Colonic mucosa (tissue), 4 donors: ENCODE measurements around the gene WDR76. TPM values are rescaled to one million over a fixed set of nuclear protein-coding genes. Genes with fewer than 3 reads are reported as not detected.
"Not testable (repeated sequence)": the region's sequence is repeated elsewhere in the genome, so short reads cannot be mapped to it uniquely, and the experiment has no call there.

Experiments
- DNase-seq: peaks from one replicate; pipeline ENCODE4 v3.0.0-alpha.2; 2020
- H3K27ac ChIP-seq: fragments of 200-600 bp; one replicate; pipeline ENCODE4 v1.8.0; 2021
- H3K27me3 ChIP-seq: fragments of 200-600 bp; one replicate; pipeline ENCODE4 v1.8.0; 2021
- H3K36me3 ChIP-seq: fragments of 200-600 bp; one replicate; pipeline ENCODE4 v1.8.0; 2021
- H3K4me1 ChIP-seq: fragments of 200-600 bp; one replicate; pipeline ENCODE4 v1.8.0; 2021; ENCODE audit warnings: mild to moderate bottlenecking
- H3K4me3 ChIP-seq: fragments of 200-600 bp; one replicate; pipeline ENCODE4 v1.8.0; 2021
- H3K9ac ChIP-seq, 2 donors: one replicate each; pipeline ENCODE4 v1.7.0; 2013; ENCODE audit warnings: control low read depth in 2 of 2, low read depth in 2 of 2, low read length in 2 of 2
- H3K9me3 ChIP-seq: fragments of 200-600 bp; one replicate; pipeline ENCODE4 v1.8.0; 2021
- CTCF ChIP-seq: fragments of 200-600 bp; IDR thresholded peaks from one replicate; pipeline ENCODE4 v1.8.0; 2022; ENCODE audit warnings: antibody characterized with exemption, mild to moderate bottlenecking
- intact Hi-C: fragments of 100-400 bp; cut with DNase I; formaldehyde crosslinking; loops from one replicate; pipeline ENCODE4 v1.14.1; 2022
- total RNA-seq, 2 donors: library from RNA; stranded (reverse); fragmentation: NEBNext Ultra II Directional in 1 of 2; extraction: Animal tissue kit (Norgen Biotek cat#: 25700) in 1 of 2; gene quantifications; one replicate each; pipeline ENCODE4 v1.2.1, GENCODE V29; 2021
- donor health status: healthy.
- donor health status: DM: no; HTN: no; CAD: no.
- donor health status: DM: no; HTN: no; CAD: no.

The WDR76 gene
- total RNA-seq, 2 donors from 2014 or later, result 6.8 to 20.7 TPM

- intact Hi-C loops, result no loop called here
- no peak overlapping the region for H3K27ac ChIP-seq
- no peaks in the 10 kb centered on the region for H3K4me1 ChIP-seq
- H3K9me3 ChIP-seq, result no peaks in the 10 kb centered on the region
- no peaks in the 10 kb centered on the region for H3K36me3 ChIP-seq
- H3K9ac ChIP-seq, result no peak overlapping the region
- TF ChIP-seq CTCF, result no peak
- no peak for DNase-seq
- no peaks in the 10 kb centered on the region for H3K27me3 ChIP-seq
- no peak overlapping the region for H3K4me3 ChIP-seq
Measured at GRCh38 chr15:43851251-43851650, 24.4 kb downstream of the WDR76 start.

GRCh38 chr15:43852607-43853006 lies 25.8 kb downstream of the WDR76 start:
- Histone ChIP-seq H3K27ac (no peak overlapping the region), H3K4me3 (no peak overlapping the region), H3K36me3 (no peaks in the 10 kb centered on the region), H3K9me3 (no peaks in the 10 kb centered on the region), H3K27me3 (no peaks in the 10 kb centered on the region), H3K4me1 (no peaks in the 10 kb centered on the region), H3K9ac (no peak overlapping the region)
- DNase-seq, result no peak
- intact Hi-C loops, result no loop called here
- no peak for TF ChIP-seq CTCF

GRCh38 chr15:43854801-43855200 lies 28.0 kb downstream of the WDR76 start:
- TF ChIP-seq CTCF, result no peak
- H3K27me3 ChIP-seq, result no peaks in the 10 kb centered on the region
- no peak overlapping the region for H3K4me3 ChIP-seq
- H3K36me3 ChIP-seq, result no peaks in the 10 kb centered on the region
- DNase-seq, result no peak
- no peak overlapping the region for H3K9ac ChIP-seq
- no peaks in the 10 kb centered on the region for H3K9me3 ChIP-seq
- H3K4me1 ChIP-seq, result no peaks in the 10 kb centered on the region
- intact Hi-C loops, result no loop called here
- no peak overlapping the region for H3K27ac ChIP-seq

GRCh38 chr15:43859546-43859945 lies 32.7 kb downstream of the WDR76 start:
- Histone ChIP-seq H3K9me3 (no peaks in the 10 kb centered on the region), H3K9ac (no peak overlapping the region), H3K36me3 (no peaks in the 10 kb centered on the region), H3K4me3 (no peak overlapping the region), H3K27me3 (no peaks in the 10 kb centered on the region), H3K4me1 (no peaks in the 10 kb centered on the region), H3K27ac (no peak overlapping the region)
- TF ChIP-seq CTCF, result no peak
- DNase-seq, result no peak
- intact Hi-C loops, result no loop called here

- H3K9me3 ChIP-seq, H3K9ac ChIP-seq, H3K36me3 ChIP-seq, H3K4me3 ChIP-seq, H3K27ac ChIP-seq, H3K4me1 ChIP-seq, H3K27me3 ChIP-seq, intact Hi-C loops, DNase-seq: not testable (repeated sequence)
Measured at GRCh38 chr15:43866636-43867035, 39.8 kb downstream of the WDR76 start.

- no peaks in the 10 kb centered on the region for H3K36me3 ChIP-seq
- peak; percentile 21 for DNase-seq
- TF ChIP-seq CTCF, result no peak
- intact Hi-C loops, result no loop called here
- H3K27ac ChIP-seq, result no peak overlapping the region
- H3K9ac ChIP-seq, result no peak overlapping the region
- no peaks in the 10 kb centered on the region for H3K4me1 ChIP-seq
- H3K4me3 ChIP-seq, result no peak overlapping the region
- no peaks in the 10 kb centered on the region for H3K9me3 ChIP-seq
- no peaks in the 10 kb centered on the region for H3K27me3 ChIP-seq
Measured at GRCh38 chr15:43867096-43867495, 40.3 kb downstream of the WDR76 start.
